ENCODE data around the gene OTULIN.

The OTULIN gene

GRCh38 chr5:14732991-14733390 lies 68.5 kb downstream of the OTULIN start (continued):
- TF ChIP-seq ZNF501 (tag by site-specific recombination; IDR thresholded peaks at IDR 0.05) (no peak), ZBTB11 (tag by site-specific recombination; conservative IDR thresholded peaks at IDR 0.05; ENCODE audit: low read depth) (no peak), ZNF404 (tag by site-specific recombination; IDR thresholded peaks at IDR 0.05) (no peak)

- no peaks in the 10 kb centered on the region for H3K4me1 ChIP-seq (ENCODE audit: control insufficient read depth, insufficient read depth, low read length)
- CTCF ChIA-PET: interaction anchor here (0.8 kb wide), 1 partner anchor 58 kb away, joined by 3 read pairs; no protein-coding TSS in a partner anchor
- peaks cover 0 to 4% of the 10 kb centered on the region in 2 experiments; a peak in 1 of 3 replicates for H3K36me3 ChIP-seq (ENCODE audit: control insufficient read depth in 2 of 2, insufficient read depth in 1 of 2, low read length in 2 of 2)
- no peaks in the 10 kb centered on the region for H3K9me3 ChIP-seq (ENCODE audit: control insufficient read depth, insufficient read depth, low read depth, low read length)
- POLR2A ChIA-PET: no interaction called here
- TF ChIP-seq ZNF292 (tag by site-specific recombination; IDR thresholded peaks at IDR 0.05; ENCODE audit: borderline replicate concordance, low read depth) (no peak), ZNF513 (tag by site-specific recombination; IDR thresholded peaks at IDR 0.05) (no peak), ZNF621 (tag by site-specific recombination; IDR thresholded peaks at IDR 0.05) (no peak), YY1 (tag by site-specific recombination; IDR thresholded peaks at IDR 0.05) (no peak), GLI2 (tag by site-specific recombination; IDR thresholded peaks at IDR 0.05; ENCODE audit: borderline replicate concordance, low read depth) (no peak), ZNF785 (tag by site-specific recombination; IDR thresholded peaks at IDR 0.05) (no peak), ZNF488 (tag by site-specific recombination; IDR thresholded peaks at IDR 0.05) (no peak), SP3 (tag by site-specific recombination; IDR thresholded peaks at IDR 0.05) (no peak), BCL11A (tag by site-specific recombination; IDR thresholded peaks at IDR 0.05; ENCODE audit: low read depth) (no peak), TSHZ1 (tag by site-specific recombination; IDR thresholded peaks at IDR 0.05; ENCODE audit: borderline replicate concordance) (no peak), ZFP3 (tag by site-specific recombination; IDR thresholded peaks at IDR 0.05; ENCODE audit: low read depth) (no peak), ZNF529 (tag by site-specific recombination; IDR thresholded peaks at IDR 0.05; ENCODE audit: insufficient replicate concordance) (no peak)
- H3K27ac ChIP-seq (ENCODE audit: extremely low read depth, low read depth, low read length): no peak overlapping the region
- H3K4me3 ChIP-seq (ENCODE audit: low read depth, low read length): no peak overlapping the region
Observed at GRCh38 chr5:14733661-14734060, 69.1 kb downstream of the OTULIN start.
